GM10248 (cell line): ENCODE data around the gene TTLL7.

Source experiments
- CTCF ChIA-PET: fragments of 300-600 bp; sonication (Branson Sonifier 250); formaldehyde crosslinking; extraction: SDS; loops from one replicate; lab custom pipeline; 2021; ENCODE audit warnings: antibody characterized with exemption; lab: Yijun Ruan, JAX
- POLR2A ChIA-PET: fragments of 350-650 bp; sonication (Branson Sonifier 250); formaldehyde crosslinking; extraction: SDS; loops from one replicate; lab custom pipeline; 2020; ENCODE audit warnings: antibody characterized with exemption; lab: Yijun Ruan, JAX
- DNase-seq: peaks from one replicate; pipeline ENCODE4 v3.0.0; 2012; ENCODE audit errors: extremely low spot score
- CTCF ChIP-seq: IDR thresholded peaks from 2 replicates; pipeline ENCODE4 v1.5.1; 2012; ENCODE audit warnings: mild to moderate bottlenecking, low read depth; ENCODE audit errors: extremely low read depth, missing control alignments, control extremely low read depth

The TTLL7 gene

GRCh38 chr1:84010136-84010535, 11.2 kb upstream of the TTLL7 start:
- DNase-seq = no peak
- CTCF ChIA-PET = no interaction called here
- TF ChIP-seq CTCF = no peak
- POLR2A ChIA-PET = no interaction called here

- no peak for DNase-seq
- CTCF ChIA-PET = no interaction called here
- POLR2A ChIA-PET = no interaction called here
- no peak for TF ChIP-seq CTCF
Observed at GRCh38 chr1:84008631-84009030, 9.7 kb upstream of the TTLL7 start.

GRCh38 chr1:84006591-84006990, 7.7 kb upstream of the TTLL7 start:
- DNase-seq = no peak
- TF ChIP-seq CTCF = no peak
- CTCF ChIA-PET = no interaction called here
- POLR2A ChIA-PET = no interaction called here

- no peak for DNase-seq
- ChIA-PET CTCF (interaction anchor here (1.0 to 2.3 kb wide), 2 partner anchors 12 to 89 kb away, joined by 3 to 8 read pairs; no protein-coding TSS in a partner anchor), POLR2A (no interaction called here)
- TF ChIP-seq CTCF = no peak
Observed at GRCh38 chr1:84001501-84001900, 2.6 kb upstream of the TTLL7 start.

- no peak for TF ChIP-seq CTCF
- CTCF ChIA-PET = interaction anchor here (2.3 kb wide), 1 partner anchor 12 kb away, joined by 8 read pairs; no protein-coding TSS in a partner anchor
- DNase-seq = no peak
- POLR2A ChIA-PET = no interaction called here
Observed at GRCh38 chr1:84000954-84001495, 2.1 kb upstream of the TTLL7 start.

- POLR2A ChIA-PET = no interaction called here
- no peak for DNase-seq
- no peak for TF ChIP-seq CTCF
- CTCF ChIA-PET = interaction anchor here (1.0 kb wide), 1 partner anchor 9 kb away, joined by 3 read pairs; no protein-coding TSS in a partner anchor
Observed at GRCh38 chr1:84000196-84000885, 1.4 kb upstream of the TTLL7 start.
